Measurements from ENCODE around the gene EXOSC5.
A peak's percentile ranks its signal among the peaks of the same experiment; 100 is the strongest.
"Not testable (repeated sequence)": the region's sequence is repeated elsewhere in the genome, so short reads cannot be mapped to it uniquely, and the experiment has no call there.

Gene EXOSC5

DNA sequence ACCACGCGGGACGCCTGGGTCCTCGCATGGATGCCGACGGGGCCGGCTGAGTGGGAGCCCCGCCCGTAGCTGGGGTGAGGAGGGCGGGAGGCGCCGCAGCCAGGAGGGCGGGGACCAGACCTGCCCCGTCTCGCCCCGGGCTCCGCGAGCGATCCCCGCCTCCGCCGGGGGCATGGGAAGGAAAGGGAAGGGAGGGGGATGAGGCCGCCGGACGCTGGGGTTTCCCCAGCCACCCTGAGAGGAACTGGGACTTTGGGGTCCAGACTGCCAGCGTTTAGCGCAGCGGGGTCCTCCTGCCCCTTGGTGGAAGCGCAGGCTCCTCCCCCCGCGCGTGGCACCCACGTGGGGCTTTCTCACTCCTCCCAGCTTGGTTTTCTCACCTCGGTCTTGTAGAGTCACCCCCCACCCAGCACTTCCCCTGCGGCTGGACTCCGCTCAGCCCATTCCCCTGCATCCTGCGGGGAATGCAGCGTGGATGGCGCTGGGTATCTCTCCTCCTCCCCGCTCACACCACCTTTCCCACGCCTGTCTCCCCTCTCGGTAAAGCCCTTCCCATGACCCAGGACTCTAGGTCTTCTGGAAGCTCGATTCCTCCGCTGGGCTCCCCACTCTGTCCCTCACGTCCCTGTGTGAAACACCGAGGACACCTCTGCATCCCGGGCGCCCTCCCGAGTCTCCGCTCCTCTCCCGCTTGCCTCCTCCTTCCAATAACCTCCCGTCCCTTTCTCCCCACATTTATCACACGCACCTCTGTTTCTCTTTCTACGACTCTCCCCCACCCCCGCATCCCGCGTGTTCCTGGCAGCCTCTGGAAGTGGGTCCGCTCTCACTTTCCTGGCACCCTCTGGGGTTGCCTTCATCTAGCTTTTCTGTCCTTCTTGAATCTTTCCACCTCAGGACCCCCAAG is 45.6 kb downstream of the EXOSC5 start:
- peak; percentile 71 to 78 for DNase-seq (ENCODE audit: extremely low read depth in 1 of 2, low read depth in 1 of 2)

GRCh38 chr19:41350735-41351338 is 46.3 kb downstream of the EXOSC5 start:
- no peak for DNase-seq (ENCODE audit: extremely low read depth in 1 of 2, low read depth in 1 of 2)

DNA sequence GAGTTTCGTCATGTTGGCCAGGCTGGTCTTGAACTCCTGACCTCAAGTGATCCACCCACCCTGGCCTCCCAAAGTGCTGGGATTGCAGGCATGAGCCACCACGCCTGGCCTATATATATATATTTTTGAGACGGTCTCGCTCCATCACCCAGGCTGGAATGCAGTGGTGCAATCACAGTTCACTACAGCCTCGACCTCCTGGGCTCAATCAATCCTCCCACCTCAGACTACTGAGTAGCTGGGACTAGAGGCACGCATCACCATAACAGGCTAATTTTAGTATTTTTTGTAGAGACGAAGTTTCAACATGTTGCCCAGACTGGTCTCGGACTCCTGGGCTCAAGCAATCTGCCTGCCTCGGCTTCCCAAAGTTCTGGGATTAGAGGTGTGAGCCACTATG is 50.2 kb downstream of the EXOSC5 start:
- not testable (repeated sequence) for DNase-seq (ENCODE audit: extremely low read depth in 1 of 2, low read depth in 1 of 2)

DNA sequence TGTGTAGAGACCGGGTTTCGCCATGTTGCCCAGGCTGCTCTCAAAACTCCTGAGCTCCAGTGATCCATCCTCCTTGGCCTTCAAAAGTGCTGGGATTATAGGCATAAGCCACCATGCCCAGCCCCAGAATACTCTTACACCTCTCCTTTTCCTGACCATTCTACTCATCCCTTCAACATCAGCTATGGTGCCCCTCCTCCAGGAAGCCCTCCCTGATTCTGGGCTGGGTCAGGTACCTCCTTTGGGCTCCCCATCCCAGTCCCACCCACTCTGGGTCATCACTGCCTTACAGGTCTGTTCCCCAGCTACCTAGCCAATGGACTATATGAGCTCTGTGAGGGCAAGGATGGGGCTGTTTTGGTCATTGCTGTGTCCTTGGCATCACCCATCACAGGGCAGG is 53.0 kb downstream of the EXOSC5 start:
- no peak for DNase-seq (ENCODE audit: extremely low read depth in 1 of 2, low read depth in 1 of 2)

- DNase-seq (ENCODE audit: extremely low read depth in 1 of 2, low read depth in 1 of 2): no peak
Measured at GRCh38 chr19:41341669-41342490, 55.3 kb downstream of the EXOSC5 start.

- DNase-seq (ENCODE audit: extremely low read depth in 1 of 2, low read depth in 1 of 2): no peak
Measured at GRCh38 chr19:41339936-41340335, 57.2 kb downstream of the EXOSC5 start.

Measured in stimulated activated CD8-positive, alpha-beta memory T cell treated with anti-CD3 and anti-CD28 coated beads, Interleukin-7, amount 100 ng/mL, for 48 hours (primary cell).